ENCODE measurements around the gene SDHAF3.
"Not testable (repeated sequence)": the region's sequence is repeated elsewhere in the genome, so short reads cannot be mapped to it uniquely, and the experiment has no call there.

The SDHAF3 gene

DNA sequence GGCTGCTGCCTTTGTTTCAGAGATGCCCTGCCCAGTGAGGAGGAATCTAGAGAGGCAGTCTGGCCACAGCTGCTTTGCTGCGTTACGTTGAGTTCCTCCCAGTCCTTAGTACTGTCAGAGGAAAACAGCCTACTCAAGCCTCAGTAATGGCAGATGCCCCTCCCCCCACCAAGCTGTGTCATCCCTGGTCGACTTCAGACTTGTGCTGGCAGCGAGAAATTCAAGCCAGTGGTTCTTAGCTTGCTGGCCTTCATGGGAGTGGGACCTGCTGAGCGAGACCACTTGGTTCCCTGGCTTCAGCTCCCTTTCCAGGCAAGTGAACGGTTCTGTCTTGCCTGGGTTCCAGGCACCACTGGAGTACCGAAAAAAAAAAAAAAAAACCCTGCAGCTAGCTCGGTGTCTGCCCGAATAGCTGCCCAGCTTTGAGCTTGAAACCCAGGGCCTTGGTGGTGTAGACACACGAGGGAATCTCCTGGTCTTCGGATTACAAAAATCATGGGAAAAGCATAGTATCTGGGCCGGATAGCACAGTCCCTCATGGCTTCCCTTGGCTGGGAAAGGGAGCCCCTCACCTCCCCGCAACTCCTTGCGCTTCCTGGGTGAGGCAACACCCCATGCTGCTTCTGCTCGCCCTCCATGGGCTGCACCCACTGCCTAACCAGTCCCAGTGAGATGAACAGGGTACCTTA lies 9.1 kb downstream of the SDHAF3 start:
- DNase-seq (ENCODE audit: low read depth): no peak

DNA sequence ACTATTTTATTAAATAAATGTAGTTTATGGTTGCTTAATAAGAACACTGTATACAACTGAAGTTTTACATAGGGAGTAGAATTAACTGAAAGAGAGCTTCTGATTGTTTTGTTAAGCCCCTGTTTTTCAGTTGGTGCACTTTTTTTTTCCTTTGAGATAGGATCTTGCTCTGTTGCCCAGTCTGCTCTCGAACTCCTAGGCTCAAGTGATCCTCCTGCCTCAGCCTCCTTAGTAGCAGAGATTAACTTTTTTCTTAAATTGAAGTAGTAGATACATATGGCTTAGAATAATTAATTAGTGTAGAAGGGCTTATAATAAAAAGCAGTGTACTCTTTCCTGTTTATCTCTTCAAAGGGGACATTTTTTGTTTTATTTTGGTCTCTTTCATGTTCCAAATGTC lies 11.2 kb downstream of the SDHAF3 start:
- no peak for DNase-seq (ENCODE audit: low read depth)

DNA sequence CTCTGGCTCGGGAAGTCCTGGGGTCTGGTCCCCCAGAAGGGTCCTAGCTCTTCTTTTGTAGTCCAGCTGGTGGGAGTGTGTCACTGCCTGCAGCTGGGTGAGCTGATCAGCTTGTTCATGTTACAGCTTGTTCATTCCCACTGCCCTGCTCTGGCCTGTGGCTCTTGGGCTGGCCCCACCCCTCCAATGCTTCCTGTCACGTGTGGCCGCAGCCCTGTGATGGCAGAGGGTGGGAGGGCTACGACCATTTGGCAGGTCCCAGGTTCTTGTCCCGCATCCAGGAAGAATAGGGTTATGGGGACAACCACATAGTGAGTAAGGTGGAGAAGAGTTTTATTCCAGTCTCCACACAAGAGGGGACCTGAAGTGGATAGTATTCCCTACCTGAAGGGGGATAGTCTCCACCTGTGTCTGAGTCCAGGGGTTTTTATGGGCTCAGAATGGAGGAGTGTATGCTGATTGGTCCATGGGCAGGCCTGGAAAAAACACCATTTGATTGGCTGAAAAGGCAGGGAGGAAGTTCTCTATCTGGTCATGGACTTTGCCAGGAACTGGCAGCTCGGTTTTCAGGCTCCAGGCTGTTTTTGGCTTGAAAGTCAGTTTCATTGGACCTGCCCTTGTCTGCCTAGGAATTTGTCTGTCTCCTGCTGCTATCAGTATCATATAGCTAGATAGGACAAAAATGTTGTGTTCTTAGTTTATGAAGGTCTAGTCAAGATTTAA lies 13.1 kb downstream of the SDHAF3 start:
- DNase-seq (ENCODE audit: low read depth): no peak

DNA sequence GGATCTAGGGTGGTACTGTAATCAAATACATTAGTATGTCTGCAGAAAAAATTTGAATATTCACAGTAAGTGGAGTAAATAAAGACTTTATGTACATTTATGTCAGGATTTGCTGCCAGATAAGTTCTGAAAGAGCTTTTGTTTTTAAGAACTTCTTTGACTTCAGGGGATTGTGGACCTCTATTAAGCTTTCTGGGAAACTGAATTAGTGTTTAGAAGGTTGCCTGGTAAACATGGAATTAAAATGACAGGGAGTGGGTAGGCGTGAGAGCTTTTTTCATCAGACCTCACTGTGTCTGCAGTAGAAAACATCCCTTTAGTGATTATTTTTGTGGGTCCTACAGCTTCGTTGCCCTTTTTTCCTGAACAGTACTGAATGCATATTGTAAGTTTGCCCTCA lies 15.7 kb downstream of the SDHAF3 start:
- DNase-seq (ENCODE audit: low read depth): no peak

DNA sequence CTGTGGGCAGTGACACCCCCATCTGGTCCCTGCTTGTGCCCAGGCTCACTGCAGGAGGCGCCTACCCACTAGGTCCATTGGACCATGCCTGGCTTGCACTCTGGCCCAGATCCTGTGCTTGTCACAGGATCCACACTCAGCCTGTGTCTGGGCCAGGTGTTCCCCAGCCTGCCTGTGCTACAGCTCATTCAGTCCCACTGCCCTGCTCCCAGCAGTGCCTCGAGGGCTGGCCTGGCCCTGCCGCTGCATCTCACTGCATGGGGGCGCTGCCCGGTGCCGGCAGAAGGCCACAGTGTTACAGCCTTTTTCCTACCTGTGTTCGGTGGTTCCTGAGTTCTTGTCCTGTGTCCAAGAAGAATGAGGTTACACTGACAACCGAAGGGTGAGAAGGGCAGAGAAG lies 21.3 kb downstream of the SDHAF3 start:
- DNase-seq (ENCODE audit: low read depth): no peak

DNA sequence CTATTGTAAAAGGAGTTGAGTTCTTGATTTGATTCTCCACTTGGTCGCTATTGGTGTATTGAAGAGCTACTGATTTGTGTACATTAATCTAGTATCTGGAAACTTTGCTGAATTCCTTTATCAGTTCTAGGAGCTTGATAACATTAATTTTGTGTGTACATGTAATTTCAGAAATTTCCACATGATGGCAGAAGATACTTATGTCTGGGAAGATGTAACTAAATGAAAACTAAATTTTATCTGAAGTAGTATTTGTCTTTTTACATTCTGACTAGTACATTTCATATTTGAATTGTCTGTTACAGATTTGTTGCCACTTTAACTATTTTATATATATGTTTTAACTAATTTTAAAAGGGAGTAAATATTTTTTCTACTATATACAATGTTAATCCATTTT lies 27.6 kb downstream of the SDHAF3 start:
- no peak for DNase-seq (ENCODE audit: low read depth)

DNA sequence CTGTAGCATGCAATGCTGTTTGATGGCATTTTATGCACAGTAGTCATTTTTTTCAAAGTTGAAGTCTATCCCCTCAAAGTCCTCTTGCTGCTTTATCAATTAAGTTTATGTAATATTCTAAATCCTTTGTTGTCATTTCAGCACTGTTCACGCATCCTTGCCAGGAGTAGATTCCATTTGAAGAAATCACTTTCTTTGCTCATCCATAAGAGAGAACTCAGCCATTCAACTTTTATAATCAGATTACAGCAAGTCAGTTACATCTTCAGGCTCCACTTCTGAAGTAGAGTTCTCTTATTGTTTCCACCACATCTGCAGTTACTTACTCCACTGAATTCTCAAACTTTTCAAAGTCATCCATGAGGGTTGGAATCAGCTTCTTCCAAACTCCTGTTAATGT lies 32.3 kb downstream of the SDHAF3 start:
- DNase-seq (ENCODE audit: low read depth): no peak

DNA sequence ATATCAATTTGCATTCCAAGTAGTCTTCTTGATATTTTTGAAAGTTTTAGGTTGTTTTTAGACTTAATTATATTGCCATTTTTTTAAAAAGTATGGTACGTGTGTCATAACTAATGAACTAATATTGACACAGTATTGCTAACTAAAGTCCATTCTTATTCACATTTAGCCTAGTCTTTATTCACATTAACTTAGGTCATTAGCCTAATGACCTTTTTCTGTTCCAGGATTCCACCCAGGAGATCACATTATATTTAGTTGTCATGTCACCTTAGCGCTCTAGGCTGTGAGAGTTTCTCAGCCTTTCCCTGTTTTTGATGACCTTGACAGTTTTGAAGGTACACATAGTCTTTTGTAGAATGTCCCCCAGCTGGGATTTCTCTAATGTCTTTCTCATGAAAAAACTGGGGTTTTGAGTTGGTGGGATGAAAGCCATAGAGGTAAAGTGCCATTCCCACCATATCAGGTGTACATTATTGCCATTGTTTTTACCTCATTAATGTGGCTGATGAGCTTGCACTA lies 38.5 kb downstream of the SDHAF3 start:
- no peak for DNase-seq (ENCODE audit: low read depth)

DNA sequence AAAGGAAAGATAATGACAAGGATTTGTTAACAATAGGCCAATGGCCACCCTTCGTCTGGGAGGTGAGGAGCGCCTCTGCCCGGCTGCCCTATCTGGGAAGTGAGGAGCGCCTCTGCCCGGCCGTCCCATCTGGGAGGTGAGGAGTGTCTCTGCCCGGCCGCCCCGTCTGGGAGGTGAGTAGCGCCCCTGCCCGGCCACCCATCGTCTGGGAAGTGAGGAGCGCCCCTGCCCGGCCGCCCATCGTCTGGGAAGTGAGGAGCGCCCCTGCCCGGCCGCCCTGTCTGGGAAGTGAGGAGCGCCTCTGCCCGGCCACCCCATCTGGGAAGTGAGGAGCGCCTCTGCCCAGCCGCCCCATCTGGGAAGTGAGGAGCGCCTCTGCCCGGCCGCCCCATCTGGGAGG lies 42.5 kb downstream of the SDHAF3 start:
- DNase-seq (ENCODE audit: low read depth): not testable (repeated sequence)

DNA sequence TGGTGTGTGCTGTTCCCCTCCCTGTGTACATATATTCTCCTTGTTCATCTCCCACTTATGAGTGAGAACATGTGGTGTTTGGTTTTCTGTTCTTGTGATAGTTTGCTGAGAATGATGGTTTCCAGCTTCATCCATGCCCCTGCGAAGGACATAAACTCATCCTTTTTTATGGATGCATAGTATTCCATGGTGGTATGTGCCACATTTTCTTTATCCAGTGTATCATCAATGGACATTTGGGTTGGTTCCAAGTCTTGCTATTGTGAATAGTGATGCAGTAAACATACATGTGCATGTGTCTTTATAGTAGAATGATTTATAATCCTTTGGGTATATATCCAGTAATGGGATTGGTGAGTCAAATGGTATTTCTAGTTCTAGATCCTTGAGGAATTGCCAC lies 44.1 kb downstream of the SDHAF3 start:
- DNase-seq (ENCODE audit: low read depth): not testable (repeated sequence)

DNA sequence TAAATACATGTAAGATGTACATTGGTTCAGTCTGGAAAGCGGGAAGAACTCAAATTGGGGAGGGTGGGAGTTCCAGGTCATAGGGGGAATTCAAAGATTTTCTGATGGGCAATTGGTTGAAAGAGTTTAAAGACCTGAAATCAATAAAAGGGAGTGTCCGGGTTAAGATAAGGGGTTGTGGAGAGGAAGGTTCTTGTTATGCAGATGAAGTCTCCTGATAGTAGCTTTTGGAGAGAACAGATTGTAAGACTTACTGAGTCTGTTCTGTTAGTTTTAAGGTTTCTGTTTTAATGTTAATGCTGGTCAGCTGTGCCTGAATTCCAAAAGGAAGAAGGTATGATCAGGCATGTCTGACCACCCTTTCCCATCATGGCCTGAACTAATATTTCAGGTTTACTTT lies 48.8 kb downstream of the SDHAF3 start:
- DNase-seq (ENCODE audit: low read depth): no peak

DNA sequence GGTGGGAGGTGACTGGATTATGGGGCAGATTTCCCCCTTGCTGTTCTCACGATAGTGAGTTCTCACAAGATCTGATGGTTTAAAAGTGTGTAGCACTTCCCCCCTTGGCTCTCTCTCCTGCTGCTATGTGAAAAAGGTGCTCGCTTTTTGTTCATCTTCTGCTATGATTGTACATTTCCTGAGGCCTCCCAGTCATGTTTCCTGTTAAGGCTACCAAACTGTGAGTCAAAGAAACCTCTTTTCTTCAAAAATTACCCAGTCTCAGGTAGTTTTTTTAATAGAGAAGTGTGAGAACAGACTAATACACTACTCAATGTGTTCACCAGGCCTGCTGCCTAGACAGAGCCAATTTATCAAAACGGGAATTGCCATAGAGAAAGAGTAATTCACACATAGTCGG lies 49.7 kb downstream of the SDHAF3 start:
- DNase-seq (ENCODE audit: low read depth): no peak

DNA sequence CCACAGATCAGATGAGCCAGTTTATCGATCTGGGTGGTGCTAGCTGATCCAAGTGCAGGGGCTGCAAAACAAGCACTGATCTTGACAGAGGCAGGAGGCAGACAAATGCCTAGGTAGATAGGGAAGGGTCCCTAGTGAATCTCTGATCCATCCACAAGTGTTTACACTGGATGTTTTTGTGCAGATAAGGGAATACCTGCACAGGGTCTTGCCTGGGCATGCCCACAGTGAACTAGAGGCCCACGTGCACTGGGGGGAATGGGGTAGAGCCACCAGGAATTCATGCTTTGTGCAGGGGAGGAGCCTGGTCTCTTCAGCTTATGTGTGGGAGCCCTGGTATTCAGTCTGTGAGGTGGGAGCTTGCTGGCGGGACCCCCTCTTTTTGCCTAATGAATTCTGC lies 50.3 kb downstream of the SDHAF3 start:
- DNase-seq (ENCODE audit: low read depth): no peak

DNA sequence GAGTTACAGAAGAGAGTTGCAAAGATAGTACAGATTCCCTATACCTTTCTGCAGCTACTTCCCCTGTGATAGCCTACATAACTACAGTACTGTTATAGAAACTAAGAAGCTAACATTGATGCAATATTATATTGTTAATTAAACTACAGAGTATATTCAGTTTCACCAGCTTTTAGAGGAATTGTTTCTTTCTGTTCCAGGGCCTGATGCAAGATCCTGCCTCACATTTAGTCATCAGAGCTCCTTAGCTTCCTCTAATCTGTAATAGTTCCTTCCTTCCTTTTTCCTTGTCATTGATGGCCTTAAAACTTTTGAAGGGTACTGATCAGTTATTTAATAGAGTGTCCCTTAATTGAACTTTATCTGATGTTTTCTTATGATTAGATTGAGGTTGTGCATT lies 56.8 kb downstream of the SDHAF3 start:
- no peak for DNase-seq (ENCODE audit: low read depth)

DNA sequence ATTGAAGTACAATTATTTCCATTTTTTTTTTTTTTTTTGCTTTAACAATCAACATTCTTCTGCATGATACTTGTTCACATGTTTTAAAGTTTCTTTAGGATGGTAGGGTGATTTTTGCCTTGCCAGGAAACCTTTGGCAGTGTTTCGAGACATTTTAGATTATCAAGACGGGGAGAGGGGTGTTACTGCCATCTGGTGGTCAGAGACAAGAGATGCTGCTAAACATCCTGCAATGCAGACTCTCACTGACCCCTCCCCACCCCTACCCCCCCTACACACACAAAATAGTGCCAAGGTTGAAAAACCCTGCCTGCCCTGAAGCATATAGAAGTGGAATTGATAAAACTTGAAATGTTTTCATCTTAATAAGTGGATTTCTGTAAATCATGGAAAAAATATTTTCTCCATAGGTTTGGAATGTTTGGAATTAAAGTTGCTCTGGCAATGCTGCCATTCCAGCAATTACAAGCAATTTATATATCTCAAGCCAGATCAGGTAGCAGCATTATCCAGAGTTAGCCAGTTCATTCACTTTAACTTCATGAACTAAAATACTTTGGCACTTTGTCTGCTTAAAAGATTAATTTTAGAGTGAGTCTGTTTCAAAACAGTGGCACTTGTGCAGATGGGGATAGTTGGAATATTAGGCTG lies 62.1 kb downstream of the SDHAF3 start:
- no peak for DNase-seq (ENCODE audit: low read depth)

DNA sequence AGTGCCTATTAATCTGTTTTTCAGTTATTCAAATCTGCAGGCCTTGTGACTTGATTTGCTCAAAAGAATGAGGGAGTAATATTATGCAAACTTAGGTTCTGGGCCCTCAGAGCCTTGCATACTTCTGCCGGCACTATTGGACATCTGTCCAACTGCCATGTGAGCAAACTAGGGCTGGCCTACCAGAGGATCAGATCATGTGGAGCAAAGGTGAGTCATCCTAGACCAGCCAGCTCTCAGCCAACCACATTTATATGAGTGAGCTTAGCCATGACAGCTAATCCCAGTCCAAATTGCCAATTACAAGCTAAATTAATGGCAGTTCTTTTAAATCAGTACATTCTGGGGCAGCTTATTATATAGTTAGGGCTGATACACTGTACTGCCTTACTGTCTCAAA lies 69.6 kb downstream of the SDHAF3 start:
- DNase-seq (ENCODE audit: low read depth): no peak

DNA sequence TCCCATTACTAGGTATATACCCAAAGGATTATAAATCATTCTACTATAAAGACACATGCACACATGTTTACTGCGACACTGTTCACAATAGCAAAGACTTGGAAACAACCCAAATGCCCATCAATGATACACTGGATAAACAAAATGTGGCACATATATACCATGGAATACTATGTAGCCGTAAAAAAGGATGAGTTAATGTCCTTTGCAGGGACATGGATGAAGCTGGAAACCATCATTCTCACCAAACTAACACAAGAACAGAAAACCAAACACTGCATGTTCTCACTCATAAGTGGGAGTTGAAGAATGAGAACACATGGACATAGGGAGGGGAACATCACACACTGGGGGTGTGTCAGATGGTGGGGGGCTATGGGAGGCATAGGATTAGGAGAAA lies 78.7 kb downstream of the SDHAF3 start:
- DNase-seq (ENCODE audit: low read depth): not testable (repeated sequence)

DNA sequence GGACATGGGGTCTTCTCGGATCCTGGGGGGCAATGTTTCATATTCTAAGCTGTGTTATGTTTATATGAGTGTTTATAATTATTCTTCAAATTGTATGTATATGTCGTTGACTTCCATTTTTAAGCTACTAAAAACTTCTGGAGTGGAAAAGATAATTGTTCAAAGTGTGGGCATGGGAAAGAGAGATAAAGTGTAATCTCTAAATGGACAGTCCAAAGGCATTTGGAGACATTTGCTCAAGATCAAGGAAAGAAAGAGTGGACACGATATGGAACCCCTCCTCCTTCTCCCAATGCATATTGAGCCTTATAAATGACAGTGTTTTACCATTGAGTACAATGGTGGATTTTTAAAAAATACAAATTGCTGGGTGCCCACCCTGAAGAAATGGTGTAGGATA lies 81.1 kb downstream of the SDHAF3 start:
- DNase-seq (ENCODE audit: low read depth): no peak

DNA sequence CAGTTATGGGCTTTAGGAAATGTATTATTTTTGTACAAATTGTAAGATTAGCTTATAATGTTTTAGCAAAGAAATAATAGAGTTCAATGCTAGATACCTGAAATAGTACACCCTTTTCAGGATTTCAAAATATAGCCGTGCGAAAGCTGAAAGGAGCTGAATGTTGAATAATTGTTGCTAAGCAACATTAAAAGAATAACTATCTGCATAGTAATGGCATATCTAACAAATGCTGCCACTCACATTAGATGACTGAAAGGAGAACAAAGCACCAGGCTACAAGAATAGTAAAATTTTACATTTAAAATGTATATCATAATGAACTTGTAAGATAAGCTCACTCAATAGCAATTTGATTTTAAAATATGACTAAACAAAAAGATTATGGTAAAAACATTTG lies 82.5 kb downstream of the SDHAF3 start:
- DNase-seq (ENCODE audit: low read depth): no peak

DNA sequence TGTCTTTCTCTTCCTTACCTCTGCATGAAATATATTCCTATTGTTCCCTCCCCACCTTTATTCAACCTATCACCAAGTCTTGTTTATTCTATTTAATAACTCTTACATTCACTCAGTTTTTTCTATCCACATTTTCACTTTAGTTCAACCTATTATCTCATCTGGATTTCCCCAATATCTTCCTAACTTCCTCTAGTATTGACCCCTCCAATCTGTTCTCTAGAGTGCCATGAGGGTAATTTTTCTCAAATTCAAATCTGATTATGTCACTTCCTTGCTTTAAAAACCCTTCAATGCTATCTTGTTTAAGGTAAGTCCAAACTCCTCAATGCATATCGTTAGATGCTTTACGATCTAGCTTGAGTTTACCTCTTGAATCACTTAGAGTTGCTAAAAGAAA lies 86.5 kb downstream of the SDHAF3 start:
- DNase-seq (ENCODE audit: low read depth): no peak

DNA sequence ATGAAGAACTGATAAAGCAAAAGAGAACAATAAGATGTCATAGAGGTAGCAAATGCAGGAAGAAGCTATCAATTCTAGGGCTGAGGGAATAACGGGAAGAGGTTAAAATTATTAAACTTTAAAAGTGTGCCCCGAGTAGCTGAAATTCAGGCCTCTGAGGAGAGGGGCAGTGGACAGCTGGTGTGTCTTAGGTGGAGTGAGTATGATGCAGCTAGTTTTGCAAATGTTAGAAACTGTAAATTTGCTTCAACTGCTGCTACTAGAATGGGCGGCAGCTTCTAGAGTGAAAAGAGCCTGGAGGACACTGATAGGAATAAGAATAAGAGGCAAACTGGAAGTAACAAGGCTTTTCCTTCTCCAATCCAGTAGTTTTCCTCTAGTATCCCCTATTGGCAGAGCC lies 87.3 kb downstream of the SDHAF3 start:
- no peak for DNase-seq (ENCODE audit: low read depth)

DNA sequence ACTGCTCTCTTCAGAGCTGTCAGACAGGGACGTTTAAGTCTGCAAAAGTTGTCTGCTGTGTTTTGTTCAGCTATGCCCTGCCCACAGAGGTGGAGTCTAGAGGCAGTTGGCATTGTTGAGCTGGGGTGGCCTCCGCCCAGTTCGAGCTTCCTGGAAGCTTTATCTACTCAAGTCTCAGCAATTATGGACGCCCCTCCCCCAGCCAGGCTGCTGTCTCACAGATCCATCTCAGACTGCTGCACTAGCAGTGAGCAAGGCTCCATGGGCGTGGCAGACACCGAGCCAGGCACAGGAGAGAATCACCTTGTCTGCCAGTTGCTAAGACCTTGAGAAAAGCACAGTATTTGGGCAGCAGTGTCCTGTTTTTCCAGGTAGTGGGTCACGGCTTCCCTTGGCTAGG lies 98.1 kb downstream of the SDHAF3 start:
- no peak for DNase-seq (ENCODE audit: low read depth)

DNA sequence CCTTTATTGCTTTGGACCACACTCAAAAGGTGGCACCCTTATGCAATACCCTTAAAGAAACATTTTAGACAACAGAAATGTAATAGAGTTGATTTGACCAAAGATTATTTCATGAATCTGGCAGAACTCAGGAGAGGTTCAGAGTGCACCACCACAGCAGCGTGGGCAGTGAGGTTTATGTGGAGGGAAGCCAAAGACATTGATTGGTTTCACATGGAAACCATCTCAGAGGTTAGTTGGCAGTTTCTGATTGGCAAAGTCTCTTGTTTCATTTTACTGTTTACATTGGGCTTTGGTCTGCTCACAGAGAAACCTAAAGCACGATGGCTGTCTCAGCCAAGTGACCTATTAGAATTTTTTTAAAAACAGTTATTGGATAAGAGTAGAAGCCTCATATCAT lies 101.3 kb downstream of the SDHAF3 start:
- no peak for DNase-seq (ENCODE audit: low read depth)

Measured in HS-27A (cell line).